ENCODE results near the gene PHLDB2. TPM values are rescaled to one million over a fixed set of nuclear protein-coding genes. Genes with fewer than 3 reads are reported as not detected.
A peak's percentile ranks its signal among the peaks of the same experiment; 100 is the strongest.

The PHLDB2 gene
- total and polyA plus RNA-seq, 10 of the 15 experiments (the other 5 are each of a cell fraction or from before 2014, with no cell fraction given), result 0.03 to 0.67 (median 0.40) TPM

- TF ChIP-seq RELB (IDR thresholded peaks at IDR 0.05; ENCODE audit: low read depth) (0 out of 2 replicates have a peak, but pooled peaks have one; percentile 16), ZZZ3 (IDR thresholded peaks at IDR 0.05; ENCODE audit: control insufficient read depth, insufficient read length, low read depth) (no peak), TAF1 (IDR thresholded peaks at IDR 0.05; ENCODE audit: borderline replicate concordance, low read depth, low read length) (no peak), MTA2 (IDR thresholded peaks at IDR 0.05; ENCODE audit: low read depth) (peak; percentile 28; the same call in 1 of the 2 replicates), NFXL1 (IDR thresholded peaks at IDR 0.05; ENCODE audit: borderline replicate concordance) (no peak), GABPA (IDR thresholded peaks at IDR 0.05; ENCODE audit: low read depth) (no peak), POLR2AphosphoS2 (IDR thresholded peaks at IDR 0.05; ENCODE audit: low read depth, low read length) (no peak), LARP7 (IDR thresholded peaks at IDR 0.05) (no peak), CTCF (IDR thresholded peaks at IDR 0.05 in 2 of 3, conservative IDR thresholded peaks at IDR 0.05 in 1 of 3; ENCODE audit: control insufficient read depth in 2 of 3, extremely low read depth in 1 of 3, insufficient read depth in 1 of 3, low read depth in 3 of 3, low read length in 3 of 3) (peak; percentile 21 to 33 (median 33); a peak in 3 of 6 replicates), SIX5 (IDR thresholded peaks at IDR 0.05; ENCODE audit: low read depth, low read length, severe bottlenecking) (no peak), NR2F1 (conservative IDR thresholded peaks at IDR 0.05) (peak; percentile 98), BHLHE40 (IDR thresholded peaks at IDR 0.05; ENCODE audit: borderline replicate concordance in 1 of 2, low read depth in 2 of 2, low read length in 1 of 2) (peak in 1 of 2 experiments; percentile 44; a peak in 1 of 4 replicates), RAD21 (IDR thresholded peaks at IDR 0.05; ENCODE audit: insufficient read depth, low read depth, low read length) (peak; percentile 53), NR2C1 (IDR thresholded peaks at IDR 0.05) (peak; percentile 83), IKZF2 (IDR thresholded peaks at IDR 0.05) (peak in 1 of 2 experiments; percentile 13; a peak in 2 of 4 replicates), HDAC2 (IDR thresholded peaks at IDR 0.05) (no peak)
Measured at GRCh38 chr3:111859974-111860859, 1.2 kb downstream of the PHLDB2 start (continued).
